HL-60 (cell line): Measurements from ENCODE around the gene TMEM132A.

Experiments used
- DNase-seq, 2 experiments: peaks; one replicate each; pipeline ENCODE4 v3.0.0-alpha.2; 2010 to 2020; ENCODE audit warnings: low read depth in 1 of 2, low spot score in 1 of 2
- H3K27ac ChIP-seq: fragments of 250-450 bp; sonication (Bioruptor Pico); replicated peaks from 2 replicates; pipeline ENCODE4 v1.5.1; 2020; ENCODE audit warnings: mild to moderate bottlenecking, moderate library complexity
- H3K27me3 ChIP-seq: fragments of 250-450 bp; sonication (Bioruptor Pico); 2 replicates; pipeline ENCODE4 v1.5.1; 2021; ENCODE audit warnings: mild to moderate bottlenecking, moderate library complexity; ENCODE audit not compliant: insufficient read depth, poor library complexity, severe bottlenecking
- H3K4me3 ChIP-seq: replicated peaks from 2 replicates; pipeline ENCODE4 v1.5.1; 2011; ENCODE audit warnings: mild to moderate bottlenecking, control low read depth, low read length; ENCODE audit not compliant: insufficient read depth
- CTCF ChIP-seq: IDR thresholded peaks from one replicate; pipeline ENCODE4 v1.5.1; 2011; ENCODE audit warnings: low read length, control low read depth, inconsistent platforms; ENCODE audit not compliant: insufficient read depth
- GABPA ChIP-seq: IDR thresholded peaks from 2 replicates; pipeline ENCODE4 v1.6.1; 2012; ENCODE audit warnings: low read depth
- POLR2AphosphoS5 ChIP-seq: IDR thresholded peaks from 2 replicates; pipeline ENCODE4 v1.6.1; 2012; ENCODE audit warnings: low read depth
- REST ChIP-seq: IDR thresholded peaks from 2 replicates; pipeline ENCODE4 v1.6.1; 2012; ENCODE audit warnings: low read depth; ENCODE audit not compliant: insufficient replicate concordance
- SPI1 ChIP-seq: IDR thresholded peaks from 2 replicates; pipeline ENCODE4 v1.6.1; 2012; ENCODE audit warnings: low read depth, mild to moderate bottlenecking, borderline replicate concordance

The TMEM132A gene

GRCh38 chr11:60968223-60968622 lies 44.0 kb downstream of the TMEM132A start:
- Histone ChIP-seq H3K27me3 (peaks cover 9% of the 10 kb centered on the region), H3K4me3 (no peak overlapping the region), H3K27ac (no peak overlapping the region)
- TF ChIP-seq GABPA = no peak
- DNase-seq = no peak

GRCh38 chr11:60970369-60970774 lies 46.1 kb downstream of the TMEM132A start:
- TF ChIP-seq GABPA (no peak), REST (no peak), SPI1 (no peak), CTCF (peak; percentile 87)
- DNase-seq = peak in 1 of 2 experiments; percentile 48
- Histone ChIP-seq H3K27ac (no peak overlapping the region), H3K4me3 (no peak overlapping the region), H3K27me3 (peaks cover 9% of the 10 kb centered on the region)

DNA sequence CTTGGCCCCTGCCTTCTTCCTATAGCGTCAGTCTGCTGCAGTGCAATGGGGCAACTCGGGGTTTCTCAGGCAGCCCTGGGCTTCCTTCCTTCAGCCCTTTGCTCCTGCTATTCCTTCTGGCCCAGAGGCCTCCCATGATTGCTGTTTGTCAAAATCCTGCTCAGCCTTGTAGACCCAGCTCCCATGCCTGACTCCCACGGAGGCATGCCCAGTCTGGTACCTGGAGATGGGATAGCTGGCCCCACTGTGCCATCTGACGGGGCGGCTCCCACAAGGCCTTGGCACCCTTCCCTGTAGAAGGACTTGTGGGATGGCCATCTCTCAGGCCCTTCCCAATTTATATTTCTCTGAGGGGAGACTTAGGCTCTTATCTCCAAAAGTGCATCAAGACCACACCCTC lies 46.6 kb downstream of the TMEM132A start:
- TF ChIP-seq POLR2AphosphoS5 (no peak), CTCF (no peak), REST (no peak), GABPA (no peak), SPI1 (no peak)
- DNase-seq = no peak
- H3K4me3 ChIP-seq = no peak overlapping the region
- H3K27ac ChIP-seq = no peak overlapping the region
- peaks cover 9% of the 10 kb centered on the region for H3K27me3 ChIP-seq

DNA sequence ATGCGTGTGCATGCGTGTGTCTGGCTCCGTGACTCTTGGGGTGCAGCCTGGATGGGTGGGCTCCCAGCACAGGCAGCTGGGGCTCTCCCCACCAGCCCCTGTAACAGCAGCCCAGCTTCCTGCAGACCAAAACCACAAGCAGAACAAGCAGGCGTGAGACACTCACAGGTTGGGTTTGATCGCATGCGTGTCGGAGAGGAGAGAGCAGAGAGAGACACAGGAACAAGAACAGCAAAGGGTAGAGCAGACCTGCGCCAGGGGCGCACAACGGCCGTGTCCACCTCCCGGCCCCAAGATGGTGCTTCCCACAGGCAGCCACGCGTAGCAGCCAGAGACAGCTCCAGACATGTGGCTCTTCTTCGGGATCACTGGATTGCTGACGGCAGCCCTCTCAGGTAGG lies 47.3 kb downstream of the TMEM132A start, which contains the start of gene CD6:
CD6 (plus strand) TSS at position 161 of the 400 bp plus-strand sequence; CDS start at position 347, 186 bp downstream.
- H3K27me3 ChIP-seq = peaks cover 9% of the 10 kb centered on the region
- H3K27ac ChIP-seq = no peak within 1 kb of the TSS
- H3K4me3 ChIP-seq = no peak within 1 kb of the TSS
- DNase-seq = peak in 1 of 2 experiments; percentile 23
- TF ChIP-seq GABPA = no peak
- TF ChIP-seq SPI1 = no peak
- no peak for TF ChIP-seq REST
- no peak for TF ChIP-seq POLR2AphosphoS5
- no peak for TF ChIP-seq CTCF
